Measurements from ENCODE around the gene ZNF398.

Gene ZNF398

GRCh38 chr7:149226840-149227494 is 79.7 kb downstream of the ZNF398 start:
- DNase-seq (ENCODE audit: low spot score) = no peak

GRCh38 chr7:149228831-149229471 is 81.7 kb downstream of the ZNF398 start:
- no peak for DNase-seq (ENCODE audit: low spot score)

DNA sequence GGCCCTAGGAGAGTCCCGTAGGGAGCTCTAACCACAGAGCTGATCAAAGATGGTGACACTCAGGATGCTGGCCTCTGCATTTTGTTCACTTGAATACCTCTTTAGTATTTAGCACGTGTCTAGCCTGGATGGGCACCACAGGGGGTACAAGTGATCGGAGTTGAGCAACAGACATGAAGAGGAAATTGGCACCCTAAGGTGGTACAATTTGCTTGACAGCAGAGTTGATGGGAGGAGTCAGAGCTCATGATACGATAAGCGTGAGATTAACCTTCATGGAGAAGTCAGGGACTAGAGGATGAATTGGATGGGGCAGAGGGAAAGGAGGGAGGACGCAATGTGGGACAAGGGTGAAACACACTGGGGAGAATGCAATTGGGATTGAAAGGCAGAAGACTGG is 82.3 kb downstream of the ZNF398 start:
- no peak for DNase-seq (ENCODE audit: low spot score)

DNA sequence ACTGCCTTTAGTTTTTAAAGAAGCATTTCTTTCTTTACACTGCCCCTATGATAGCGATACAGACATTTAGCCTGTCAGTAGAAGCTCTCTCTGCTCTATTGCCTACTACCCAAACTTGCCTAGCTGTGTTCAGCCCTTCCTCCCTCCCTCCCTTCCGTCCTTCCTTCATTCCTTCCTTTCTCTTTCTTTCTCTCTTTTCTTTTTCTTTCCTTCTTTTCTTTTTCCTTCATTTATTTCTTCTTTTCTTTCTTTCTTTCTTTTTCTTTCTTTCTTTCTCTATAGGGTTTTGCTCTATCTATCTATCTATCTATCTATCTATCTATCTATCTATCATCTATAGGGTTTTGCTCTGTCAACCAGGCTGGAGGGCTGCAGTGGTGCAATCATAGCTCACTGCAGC is 85.1 kb downstream of the ZNF398 start:
- no peak for DNase-seq (ENCODE audit: low spot score)
